NCI-H510A treated with DMSO at 0.1 percent for 48 hours (cell line): ENCODE results near the gene SLC4A3.

ENCODE experiments used
- DNase-seq: peaks from one replicate; lab custom pipeline; 2025; lab: John Stamatoyannopoulos, UW

Gene SLC4A3

GRCh38 chr2:219627103-219628100, at the start of gene SLC4A3:
TSS of gene SLC4A3 (plus strand) at chr2:219627630. CDS start at chr2:219627993, 363 bp downstream.
- DNase-seq = peak; percentile 39

GRCh38 chr2:219578811-219579613, 48.4 kb upstream of the SLC4A3 start:
- no peak for DNase-seq

- DNase-seq = no peak
Observed at GRCh38 chr2:219581346-219581745, 46.1 kb upstream of the SLC4A3 start.

- DNase-seq = no peak
Observed at GRCh38 chr2:219591091-219591490, 36.3 kb upstream of the SLC4A3 start.

- DNase-seq = no peak
Observed at GRCh38 chr2:219592736-219593135, 34.7 kb upstream of the SLC4A3 start.

- DNase-seq = no peak
Observed at GRCh38 chr2:219593154-219593553, 34.3 kb upstream of the SLC4A3 start.

- no peak for DNase-seq
Observed at GRCh38 chr2:219595256-219595655, 32.2 kb upstream of the SLC4A3 start.

GRCh38 chr2:219596954-219597551, 30.4 kb upstream of the SLC4A3 start:
- peak; percentile 86 for DNase-seq

- DNase-seq = peak; percentile 95
Observed at GRCh38 chr2:219597552-219598307, 29.7 kb upstream of the SLC4A3 start, which contains the start of gene STK11IP. TSS of gene STK11IP (plus strand) at chr2:219597857. CDS start at chr2:219598120, 263 bp downstream.

- DNase-seq = no peak
Observed at GRCh38 chr2:219598308-219599078, 28.9 kb upstream of the SLC4A3 start.

- no peak for DNase-seq
Observed at GRCh38 chr2:219603771-219604170, 23.7 kb upstream of the SLC4A3 start.

- DNase-seq = no peak
Observed at GRCh38 chr2:219605607-219605954, 21.8 kb upstream of the SLC4A3 start.

GRCh38 chr2:219607931-219608330, 19.5 kb upstream of the SLC4A3 start:
- DNase-seq = no peak

- no peak for DNase-seq
Observed at GRCh38 chr2:219608399-219608964, 18.9 kb upstream of the SLC4A3 start.

GRCh38 chr2:219609149-219609750, 18.2 kb upstream of the SLC4A3 start:
- DNase-seq = no peak

GRCh38 chr2:219611306-219611705, 16.1 kb upstream of the SLC4A3 start:
- DNase-seq = no peak

GRCh38 chr2:219611866-219612576, 15.4 kb upstream of the SLC4A3 start:
- peak; percentile 20 for DNase-seq

- peak; percentile 7 for DNase-seq
Observed at GRCh38 chr2:219612577-219613286, 14.7 kb upstream of the SLC4A3 start.
